GM23338 (cell line): ENCODE data around the gene MME. TPM values are rescaled to one million over a fixed set of nuclear protein-coding genes. Genes with fewer than 3 reads are reported as not detected.

Source experiments
- ATAC-seq: fragments of 200-7000 bp; cut with Tn5 transposase; 3 replicates; pipeline ENCODE4 v1.9.1; 2020
- DNase-seq: peaks from one replicate; pipeline ENCODE4 v3.0.0-alpha.2; 2015; ENCODE audit warnings: low spot score
- H2AFZ ChIP-seq: fragments of 200-600 bp; sonication (generic); 2 replicates; pipeline ENCODE4 v1.8.0; 2016; ENCODE audit warnings: antibody characterized with exemption, mild to moderate bottlenecking, moderate library complexity
- H3F3A ChIP-seq: fragments of 200-600 bp; sonication (generic); replicated peaks from 2 replicates; pipeline ENCODE4 v1.8.0; 2017; ENCODE audit warnings: antibody characterized with exemption, mixed run types, low read depth
- H3K27ac ChIP-seq: fragments of 200-600 bp; sonication (generic); 2 replicates; pipeline ENCODE4 v1.6.1; 2016; ENCODE audit warnings: low read depth
- H3K27me3 ChIP-seq: fragments of 200-600 bp; sonication (generic); 2 replicates; pipeline ENCODE4 v1.8.0; 2016; ENCODE audit warnings: mild to moderate bottlenecking, mixed run types, moderate library complexity; ENCODE audit not compliant: insufficient read depth
- H3K36me3 ChIP-seq: fragments of 200-600 bp; sonication (generic); 2 replicates; pipeline ENCODE4 v1.8.0; 2016; ENCODE audit warnings: mild to moderate bottlenecking; ENCODE audit not compliant: insufficient read depth
- H3K4me1 ChIP-seq: fragments of 200-600 bp; sonication (generic); 2 replicates; pipeline ENCODE4 v1.8.0; 2016; ENCODE audit warnings: mild to moderate bottlenecking, moderate library complexity; ENCODE audit not compliant: insufficient read depth
- H3K4me2 ChIP-seq: fragments of 200-600 bp; sonication (generic); 2 replicates; pipeline ENCODE4 v1.7.1; 2017; ENCODE audit warnings: mixed run types
- H3K4me3 ChIP-seq: fragments of 200-600 bp; sonication (generic); 2 replicates; pipeline ENCODE4 v1.6.1; 2016; ENCODE audit warnings: mixed run types
- H3K79me2 ChIP-seq: fragments of 200-600 bp; sonication (generic); replicated peaks from 2 replicates; pipeline ENCODE4 v1.8.0; 2017; ENCODE audit warnings: mild to moderate bottlenecking; ENCODE audit not compliant: insufficient read depth
- H3K9me2 ChIP-seq: fragments of 200-600 bp; sonication (generic); 2 replicates; pipeline ENCODE4 v1.8.0; 2017; ENCODE audit not compliant: insufficient read depth
- H4K20me1 ChIP-seq: fragments of 200-600 bp; sonication (generic); replicated peaks from 2 replicates; pipeline ENCODE4 v1.8.0; 2017; ENCODE audit warnings: mild to moderate bottlenecking; ENCODE audit not compliant: insufficient read depth
- H3K27ac Mint-ChIP-seq: 2 replicates; pipeline ENCODE4 v1.8.0; 2020; ENCODE audit warnings: inconsistent platforms, mild to moderate bottlenecking, moderate library complexity, mixed read lengths
- H3K27me3 Mint-ChIP-seq: 3 replicates; pipeline ENCODE4 v1.8.0; 2022; ENCODE audit warnings: low read depth, mild to moderate bottlenecking, moderate library complexity, mixed read lengths, inconsistent platforms; ENCODE audit not compliant: insufficient read depth, poor library complexity
- H3K36me3 Mint-ChIP-seq: 3 replicates; pipeline ENCODE4 v1.8.0; 2021; ENCODE audit warnings: low read depth, mild to moderate bottlenecking, inconsistent platforms, moderate library complexity, mixed read lengths
- H3K4me1 Mint-ChIP-seq: 3 replicates; pipeline ENCODE4 v1.8.0; 2020; ENCODE audit warnings: mild to moderate bottlenecking, inconsistent platforms, mixed read lengths
- H3K4me3 Mint-ChIP-seq: 3 replicates; pipeline ENCODE4 v1.8.0; 2021; ENCODE audit warnings: moderate library complexity, mild to moderate bottlenecking, inconsistent platforms, mixed read lengths
- H3K9me3 Mint-ChIP-seq: 3 replicates; pipeline ENCODE4 v1.8.0; 2020; ENCODE audit warnings: moderate library complexity, mild to moderate bottlenecking, inconsistent platforms, mixed read lengths
- REST ChIP-seq: IDR thresholded peaks from one replicate; pipeline ENCODE4 v1.6.1; 2018; ENCODE audit warnings: antibody characterized with exemption; ENCODE audit not compliant: unreplicated experiment
- ZNF114 ChIP-seq: fragments of 250-450 bp; sonication (Bioruptor Pico); IDR thresholded peaks from 2 replicates; pipeline ENCODE4 v1.5.0; 2020; ENCODE audit warnings: mild to moderate bottlenecking, moderate library complexity
- ZNF331 ChIP-seq: fragments of 250-450 bp; sonication (Bioruptor Pico); IDR thresholded peaks from 2 replicates; pipeline ENCODE4 v1.5.0; 2020; ENCODE audit warnings: low read depth, mild to moderate bottlenecking, moderate library complexity
- polyA plus RNA-seq: library from polyadenylated mRNA; unstranded; fragments of >200 nt; fragmentation: Nextera tagmentation; extraction: Ambion mirVana; gene quantifications from 2 replicates; pipeline ENCODE4 v1.2.1, GENCODE V29; 2016
- total RNA-seq: library from RNA; depleted of rRNA; stranded (reverse); fragments of >200 nt; shearing (Covaris generic); gene quantifications from 2 replicates; pipeline ENCODE4 v1.2.3, GENCODE V29; 2014
- TF ChIP-seq, protein P1 (sequence below): fragments of 250-450 bp; sonication (Bioruptor Pico); IDR thresholded peaks from 2 replicates; pipeline ENCODE4 v1.5.0; 2020; ENCODE audit warnings: mild to moderate bottlenecking, moderate library complexity

The MME gene
- total and polyA plus RNA-seq, 2 experiments from 2014 or later: 15.2 to 76.7 TPM

- DNase-seq (no peak), ATAC-seq (no peak)
- TF ChIP-seq ZNF114 (CRISPR knock-in tag): no peak
- no peak for TF ChIP-seq REST
- no peak for TF ChIP-seq ZNF331
- TF ChIP-seq, protein P1, sequence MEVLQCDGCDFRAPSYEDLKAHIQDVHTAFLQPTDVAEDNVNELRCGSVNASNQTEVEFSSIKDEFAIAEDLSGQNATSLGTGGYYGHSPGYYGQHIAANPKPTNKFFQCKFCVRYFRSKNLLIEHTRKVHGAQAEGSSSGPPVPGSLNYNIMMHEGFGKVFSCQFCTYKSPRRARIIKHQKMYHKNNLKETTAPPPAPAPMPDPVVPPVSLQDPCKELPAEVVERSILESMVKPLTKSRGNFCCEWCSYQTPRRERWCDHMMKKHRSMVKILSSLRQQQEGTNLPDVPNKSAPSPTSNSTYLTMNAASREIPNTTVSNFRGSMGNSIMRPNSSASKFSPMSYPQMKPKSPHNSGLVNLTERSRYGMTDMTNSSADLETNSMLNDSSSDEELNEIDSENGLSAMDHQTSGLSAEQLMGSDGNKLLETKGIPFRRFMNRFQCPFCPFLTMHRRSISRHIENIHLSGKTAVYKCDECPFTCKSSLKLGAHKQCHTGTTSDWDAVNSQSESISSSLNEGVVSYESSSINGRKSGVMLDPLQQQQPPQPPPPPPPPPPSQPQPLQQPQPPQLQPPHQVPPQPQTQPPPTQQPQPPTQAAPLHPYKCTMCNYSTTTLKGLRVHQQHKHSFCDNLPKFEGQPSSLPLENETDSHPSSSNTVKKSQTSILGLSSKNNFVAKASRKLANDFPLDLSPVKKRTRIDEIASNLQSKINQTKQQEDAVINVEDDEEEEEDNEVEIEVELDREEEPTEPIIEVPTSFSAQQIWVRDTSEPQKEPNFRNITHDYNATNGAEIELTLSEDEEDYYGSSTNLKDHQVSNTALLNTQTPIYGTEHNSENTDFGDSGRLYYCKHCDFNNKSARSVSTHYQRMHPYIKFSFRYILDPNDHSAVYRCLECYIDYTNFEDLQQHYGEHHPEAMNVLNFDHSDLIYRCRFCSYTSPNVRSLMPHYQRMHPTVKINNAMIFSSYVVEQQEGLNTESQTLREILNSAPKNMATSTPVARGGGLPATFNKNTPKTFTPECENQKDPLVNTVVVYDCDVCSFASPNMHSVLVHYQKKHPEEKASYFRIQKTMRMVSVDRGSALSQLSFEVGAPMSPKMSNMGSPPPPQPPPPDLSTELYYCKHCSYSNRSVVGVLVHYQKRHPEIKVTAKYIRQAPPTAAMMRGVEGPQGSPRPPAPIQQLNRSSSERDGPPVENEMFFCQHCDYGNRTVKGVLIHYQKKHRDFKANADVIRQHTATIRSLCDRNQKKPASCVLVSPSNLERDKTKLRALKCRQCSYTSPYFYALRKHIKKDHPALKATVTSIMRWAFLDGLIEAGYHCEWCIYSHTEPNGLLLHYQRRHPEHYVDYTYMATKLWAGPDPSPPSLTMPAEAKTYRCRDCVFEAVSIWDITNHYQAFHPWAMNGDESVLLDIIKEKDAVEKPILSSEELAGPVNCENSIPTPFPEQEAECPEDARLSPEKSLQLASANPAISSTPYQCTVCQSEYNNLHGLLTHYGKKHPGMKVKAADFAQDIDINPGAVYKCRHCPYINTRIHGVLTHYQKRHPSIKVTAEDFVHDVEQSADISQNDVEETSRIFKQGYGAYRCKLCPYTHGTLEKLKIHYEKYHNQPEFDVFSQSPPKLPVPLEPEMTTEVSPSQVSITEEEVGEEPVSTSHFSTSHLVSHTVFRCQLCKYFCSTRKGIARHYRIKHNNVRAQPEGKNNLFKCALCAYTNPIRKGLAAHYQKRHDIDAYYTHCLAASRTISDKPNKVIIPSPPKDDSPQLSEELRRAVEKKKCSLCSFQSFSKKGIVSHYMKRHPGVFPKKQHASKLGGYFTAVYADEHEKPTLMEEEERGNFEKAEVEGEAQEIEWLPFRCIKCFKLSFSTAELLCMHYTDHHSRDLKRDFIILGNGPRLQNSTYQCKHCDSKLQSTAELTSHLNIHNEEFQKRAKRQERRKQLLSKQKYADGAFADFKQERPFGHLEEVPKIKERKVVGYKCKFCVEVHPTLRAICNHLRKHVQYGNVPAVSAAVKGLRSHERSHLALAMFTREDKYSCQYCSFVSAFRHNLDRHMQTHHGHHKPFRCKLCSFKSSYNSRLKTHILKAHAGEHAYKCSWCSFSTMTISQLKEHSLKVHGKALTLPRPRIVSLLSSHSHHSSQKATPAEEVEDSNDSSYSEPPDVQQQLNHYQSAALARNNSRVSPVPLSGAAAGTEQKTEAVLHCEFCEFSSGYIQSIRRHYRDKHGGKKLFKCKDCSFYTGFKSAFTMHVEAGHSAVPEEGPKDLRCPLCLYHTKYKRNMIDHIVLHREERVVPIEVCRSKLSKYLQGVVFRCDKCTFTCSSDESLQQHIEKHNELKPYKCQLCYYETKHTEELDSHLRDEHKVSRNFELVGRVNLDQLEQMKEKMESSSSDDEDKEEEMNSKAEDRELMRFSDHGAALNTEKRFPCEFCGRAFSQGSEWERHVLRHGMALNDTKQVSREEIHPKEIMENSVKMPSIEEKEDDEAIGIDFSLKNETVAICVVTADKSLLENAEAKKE (CRISPR knock-in tag): no peak
- Mint-ChIP-seq H3K9me3 (no peaks in the 10 kb centered on the region), H3K36me3 (no peaks in the 10 kb centered on the region), H3K27me3 (no peaks in the 10 kb centered on the region), H3K4me1 (no peaks in the 10 kb centered on the region), H3K27ac (no peak overlapping the region), H3K4me3 (no peak overlapping the region)
- Histone ChIP-seq H3K79me2 (no peaks in the 10 kb centered on the region), H4K20me1 (no peaks in the 10 kb centered on the region), H3F3A (no peaks in the 10 kb centered on the region), H2AFZ (no peak overlapping the region), H3K4me1 (no peaks in the 10 kb centered on the region), H3K27me3 (no peaks in the 10 kb centered on the region), H3K27ac (no peak overlapping the region), H3K4me2 (no peak overlapping the region), H3K9me2 (no peaks in the 10 kb centered on the region), H3K36me3 (no peaks in the 10 kb centered on the region), H3K4me3 (no peak overlapping the region)
Observed at GRCh38 chr3:155193868-155194267, 113.7 kb downstream of the MME start.
